ENCODE results near the gene DHRS2. TPM values are rescaled to one million over a fixed set of nuclear protein-coding genes. Genes with fewer than 3 reads are reported as not detected.

Gene DHRS2
- total RNA-seq, 2 experiments from 2014 or later = 0.27 TPM; not detected in 1

GRCh38 chr14:23663711-23664110, 27.5 kb downstream of the DHRS2 start:
- POLR2A ChIA-PET = no interaction called here
- CTCF ChIA-PET = interaction anchor here (0.5 kb wide), 1 partner anchor 217 kb away, joined by 3 read pairs; no protein-coding TSS in a partner anchor
- no peaks in the 10 kb centered on the region for H3K36me3 Mint-ChIP-seq (ENCODE audit: low read depth)
- no peaks in the 10 kb centered on the region for H3K4me1 Mint-ChIP-seq (ENCODE audit: low read depth)
- H3K4me3 ChIP-seq (ENCODE audit: low read length) = no peak overlapping the region
- no peaks in the 10 kb centered on the region for H3K36me3 ChIP-seq (ENCODE audit: insufficient read depth, low read length)
- no peak for TF ChIP-seq CTCF (IDR thresholded peaks at IDR 0.05)
- no peak overlapping the region for H3K4me3 Mint-ChIP-seq
- ATAC-seq (ENCODE audit: poor library complexity) = no peak
- no peak overlapping the region for H3K27ac Mint-ChIP-seq
- intact Hi-C loops (cut with DNase I, micrococcal nuclease) = loop anchor here in 1 of 2 experiments (10.0 kb wide), 1 partner anchor 291 kb away; the partner anchor contains the start of gene DHRS4
- H3K27ac ChIP-seq (ENCODE audit: low read depth in 1 of 2, low read length in 2 of 2) = no peak overlapping the region
- no peaks in the 10 kb centered on the region for H3K9me3 ChIP-seq (ENCODE audit: control insufficient read depth in 1 of 2, insufficient read depth in 1 of 2, low read length in 2 of 2)
- peaks cover 10% of the 10 kb centered on the region for H3K4me1 ChIP-seq (ENCODE audit: insufficient read depth, low read length)
- H3K9me3 Mint-ChIP-seq = no peaks in the 10 kb centered on the region
- no peak for DNase-seq
- H3K27me3 ChIP-seq (ENCODE audit: control insufficient read depth in 1 of 2, insufficient read depth in 2 of 2, low read length in 2 of 2) = no peaks in the 10 kb centered on the region
- H3K27me3 Mint-ChIP-seq = peaks cover 22% of the 10 kb centered on the region

- no peaks in the 10 kb centered on the region for H3K4me1 Mint-ChIP-seq (ENCODE audit: low read depth)
- intact Hi-C loops (cut with DNase I, micrococcal nuclease) = loop anchor here in 1 of 2 experiments (10.0 kb wide), 1 partner anchor 290 kb away; the partner anchor contains the start of gene DHRS4
- CTCF ChIA-PET = no interaction called here
- H3K4me1 ChIP-seq (ENCODE audit: insufficient read depth, low read length) = peaks cover 10% of the 10 kb centered on the region
- H3K27ac Mint-ChIP-seq = no peak overlapping the region
- no peak overlapping the region for H3K4me3 Mint-ChIP-seq
- H3K9me3 Mint-ChIP-seq = no peaks in the 10 kb centered on the region
- no peak overlapping the region for H3K27ac ChIP-seq (ENCODE audit: low read depth in 1 of 2, low read length in 2 of 2)
- no peaks in the 10 kb centered on the region for H3K9me3 ChIP-seq (ENCODE audit: control insufficient read depth in 1 of 2, insufficient read depth in 1 of 2, low read length in 2 of 2)
- DNase-seq = no peak
- peaks cover 17% of the 10 kb centered on the region for H3K27me3 Mint-ChIP-seq
- H3K4me3 ChIP-seq (ENCODE audit: low read length) = no peak overlapping the region
- TF ChIP-seq CTCF (IDR thresholded peaks at IDR 0.05) = no peak
- H3K27me3 ChIP-seq (ENCODE audit: control insufficient read depth in 1 of 2, insufficient read depth in 2 of 2, low read length in 2 of 2) = no peaks in the 10 kb centered on the region
- no peaks in the 10 kb centered on the region for H3K36me3 ChIP-seq (ENCODE audit: insufficient read depth, low read length)
- H3K36me3 Mint-ChIP-seq (ENCODE audit: low read depth) = no peaks in the 10 kb centered on the region
- no peak for ATAC-seq (ENCODE audit: poor library complexity)
- POLR2A ChIA-PET = no interaction called here
These were observed 28.2 kb downstream of the DHRS2 start for GRCh38 chr14:23664207-23664885.

- Histone ChIP-seq H3K27ac (ENCODE audit: low read depth in 1 of 2, low read length in 2 of 2) (no peak overlapping the region), H3K36me3 (ENCODE audit: insufficient read depth, low read length) (no peaks in the 10 kb centered on the region), H3K9me3 (ENCODE audit: control insufficient read depth in 1 of 2, insufficient read depth in 1 of 2, low read length in 2 of 2) (no peaks in the 10 kb centered on the region), H3K4me1 (ENCODE audit: insufficient read depth, low read length) (peaks cover 7% of the 10 kb centered on the region), H3K27me3 (ENCODE audit: control insufficient read depth in 1 of 2, insufficient read depth in 2 of 2, low read length in 2 of 2) (no peaks in the 10 kb centered on the region), H3K4me3 (ENCODE audit: low read length) (no peak overlapping the region)
- no peak for ATAC-seq (ENCODE audit: poor library complexity)
- H3K27ac Mint-ChIP-seq = no peak overlapping the region
- no peak for TF ChIP-seq CTCF (IDR thresholded peaks at IDR 0.05)
- H3K27me3 Mint-ChIP-seq = peaks cover 6% of the 10 kb centered on the region
- DNase-seq = no peak
- no peak overlapping the region for H3K4me3 Mint-ChIP-seq
- H3K9me3 Mint-ChIP-seq = no peaks in the 10 kb centered on the region
- POLR2A ChIA-PET = no interaction called here
- no peaks in the 10 kb centered on the region for H3K36me3 Mint-ChIP-seq (ENCODE audit: low read depth)
- intact Hi-C loops (cut with DNase I, micrococcal nuclease) = loop anchor here in 1 of 2 experiments (10.0 kb wide), 1 partner anchor 289 kb away; the partner anchor contains the start of gene DHRS4
- CTCF ChIA-PET = interaction anchor here (0.7 to 0.8 kb wide), 2 partner anchors 10 to 443 kb away, joined by 3 to 4 read pairs; no protein-coding TSS in a partner anchor
- no peaks in the 10 kb centered on the region for H3K4me1 Mint-ChIP-seq (ENCODE audit: low read depth)
These were observed 29.3 kb downstream of the DHRS2 start for GRCh38 chr14:23665302-23666016.
